ENCODE results near the gene AGBL1.

- no peak for TF ChIP-seq POLR2AphosphoS5 (IDR thresholded peaks at IDR 0.05; ENCODE audit: low read depth, low read length)
- no peak for TF ChIP-seq SIN3A (IDR thresholded peaks at IDR 0.05; ENCODE audit: borderline replicate concordance, insufficient read depth, low read length)
- no peak for TF ChIP-seq TAF1 (IDR thresholded peaks at IDR 0.05; ENCODE audit: borderline replicate concordance, insufficient read depth, low read length)
- TF ChIP-seq REST (IDR thresholded peaks at IDR 0.05; ENCODE audit: insufficient read depth in 1 of 2, low read depth in 2 of 2, low read length in 2 of 2), result no peak
- no peak for TF ChIP-seq FOXP2 (optimal IDR thresholded peaks at IDR 0.05; ENCODE audit: borderline replicate concordance, extremely low read depth, extremely low read length, insufficient read depth)
Observed at GRCh38 chr15:86611417-86612040, 531.9 kb downstream of the AGBL1 start.

All from PFSK-1 (cell line).